DOHH2 (cell line): ENCODE data around the gene MALAT1.

Experiments
- H3F3A ChIP-seq: fragments of 200-600 bp; sonication (generic), shearing (Covaris generic); 2 replicates; pipeline ENCODE4 v1.6.0; 2016; ENCODE audit warnings: antibody characterized with exemption, mild to moderate bottlenecking; ENCODE audit not compliant: control insufficient read depth, insufficient read depth
- H3K27ac ChIP-seq: fragments of 200-600 bp; sonication (generic); 2 replicates; pipeline ENCODE4 v1.5.1; 2014; ENCODE audit warnings: low read depth, mild to moderate bottlenecking, low read length, moderate library complexity
- H3K27me3 ChIP-seq: fragments of 200-600 bp; sonication (generic); 2 replicates; pipeline ENCODE4 v1.6.1; 2014; ENCODE audit warnings: mild to moderate bottlenecking, low read length, mixed read lengths; ENCODE audit not compliant: control insufficient read depth
- H3K36me3 ChIP-seq: fragments of 200-600 bp; sonication (generic); 2 replicates; pipeline ENCODE4 v1.6.1; 2014; ENCODE audit warnings: mild to moderate bottlenecking, low read length, moderate library complexity, mixed read lengths; ENCODE audit not compliant: control insufficient read depth
- H3K4me1 ChIP-seq: fragments of 200-600 bp; sonication (generic); 2 replicates; pipeline ENCODE4 v1.6.1; 2014; ENCODE audit warnings: mild to moderate bottlenecking, low read length, mixed read lengths; ENCODE audit not compliant: control insufficient read depth
- H3K4me2 ChIP-seq: fragments of 200-600 bp; sonication (generic); 2 replicates; pipeline ENCODE4 v1.6.0; 2014; ENCODE audit warnings: mild to moderate bottlenecking, low read length, moderate library complexity
- H3K4me3 ChIP-seq: fragments of 200-600 bp; sonication (generic); 2 replicates; pipeline ENCODE4 v1.5.1; 2014; ENCODE audit warnings: mild to moderate bottlenecking, low read length, mixed read lengths
- H3K79me2 ChIP-seq: fragments of 200-600 bp; sonication (generic); 2 replicates; pipeline ENCODE4 v1.6.1; 2014; ENCODE audit warnings: mild to moderate bottlenecking, low read length, mixed read lengths; ENCODE audit not compliant: control insufficient read depth
- H3K9me2 ChIP-seq: fragments of 200-600 bp; sonication (generic); replicated peaks from 2 replicates; pipeline ENCODE4 v1.6.1; 2014; ENCODE audit warnings: mild to moderate bottlenecking, low read length, mixed read lengths; ENCODE audit not compliant: control insufficient read depth
- H3K9me3 ChIP-seq: fragments of 200-600 bp; sonication (generic); 2 replicates; pipeline ENCODE4 v1.6.1; 2014; ENCODE audit warnings: antibody characterized with exemption, low read length, mixed read lengths; ENCODE audit not compliant: control insufficient read depth, insufficient read depth
- H4K20me1 ChIP-seq: fragments of 200-600 bp; sonication (generic); 2 replicates; pipeline ENCODE4 v1.6.0; 2014; ENCODE audit warnings: low read depth, mild to moderate bottlenecking, antibody characterized with exemption, low read length, moderate library complexity; ENCODE audit not compliant: control insufficient read depth, insufficient read depth
- EZH2phosphoT487 ChIP-seq: fragments of 200-600 bp; sonication (generic); IDR thresholded peaks from 2 replicates; pipeline ENCODE4 v1.6.1; 2017; ENCODE audit warnings: borderline replicate concordance, mild to moderate bottlenecking, antibody characterized with exemption, low read length, moderate library complexity, mixed read lengths
- TF ChIP-seq, protein P1 (sequence below): fragments of 200-600 bp; sonication (generic); IDR thresholded peaks from one replicate; pipeline ENCODE4 v1.5.1; 2014; ENCODE audit warnings: antibody characterized with exemption, mild to moderate bottlenecking, low read depth, low read length; ENCODE audit not compliant: poor library complexity, severe bottlenecking

The MALAT1 gene

DNA sequence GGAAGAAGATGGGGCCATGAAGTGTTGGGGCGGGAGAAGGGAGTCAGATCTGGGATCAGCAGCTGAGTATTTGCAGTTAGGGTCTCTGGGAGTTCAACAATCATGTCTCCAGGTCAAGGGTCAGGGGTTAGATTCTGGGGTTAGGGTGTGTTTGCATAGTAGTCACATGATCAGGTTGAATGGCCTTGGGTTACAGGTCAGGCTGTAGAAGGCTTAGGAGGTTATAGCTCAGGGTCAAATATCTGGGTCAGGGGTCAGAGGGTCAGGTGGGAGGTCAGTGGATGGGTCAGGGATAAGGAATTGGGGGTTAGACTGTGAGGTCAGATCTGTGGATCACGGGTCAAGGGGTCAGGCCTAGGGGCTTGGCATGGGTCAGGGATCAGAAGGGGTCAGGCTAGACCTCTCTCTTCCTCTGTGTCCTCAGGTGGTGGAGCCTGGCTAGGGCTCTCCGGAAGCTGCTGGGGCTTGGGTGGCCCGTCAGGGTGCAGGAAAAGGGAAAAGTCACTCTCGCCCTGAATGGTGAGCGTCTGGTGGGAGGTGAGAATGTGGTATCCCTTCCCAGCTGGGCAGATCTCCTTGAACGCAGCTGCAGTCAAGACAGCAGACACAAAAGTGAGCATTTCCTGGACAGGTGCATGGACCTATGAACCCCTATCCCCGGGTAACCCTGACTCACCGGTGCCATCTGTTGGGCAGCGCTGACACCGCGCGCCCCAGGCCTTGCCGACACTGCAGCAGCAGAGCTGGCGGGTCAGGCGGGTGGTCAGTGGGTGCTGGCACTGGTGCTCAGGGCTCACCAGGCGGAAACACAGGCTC, 52.9 kb downstream of the MALAT1 start:
- H3K27me3 ChIP-seq: no peaks in the 10 kb centered on the region

DNA sequence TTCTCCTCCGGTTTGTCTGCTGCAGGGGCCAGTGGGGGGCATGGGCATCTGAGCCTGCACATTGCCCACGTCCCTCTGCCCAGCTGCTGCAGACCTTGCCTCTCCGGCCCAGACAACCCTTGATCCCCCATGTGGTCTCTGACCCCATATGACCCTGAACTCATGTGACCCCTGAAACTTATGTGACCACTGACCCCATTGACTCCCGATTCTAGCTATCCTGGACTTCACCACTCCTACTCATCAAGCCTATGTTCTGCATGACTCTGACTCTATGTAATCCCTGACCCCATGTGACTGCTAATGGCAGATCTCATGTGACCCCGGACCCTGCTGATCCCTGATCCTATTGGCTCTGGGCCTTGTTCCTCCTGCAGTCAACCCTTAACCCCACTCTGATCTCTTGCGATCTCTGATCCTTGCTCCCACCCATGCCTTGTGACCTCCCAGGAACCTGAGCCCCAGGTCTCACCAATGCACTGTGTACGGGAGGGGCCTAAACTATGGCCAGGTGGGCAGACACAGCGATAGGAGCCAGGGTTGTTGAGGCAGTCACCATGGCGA, 53.6 kb downstream of the MALAT1 start:
- Histone ChIP-seq H3K27me3 (no peaks in the 10 kb centered on the region), H3K27ac (no peak overlapping the region), H3K4me1 (peaks cover 53% of the 10 kb centered on the region), H3K36me3 (no peaks in the 10 kb centered on the region), H3K9me3 (no peaks in the 10 kb centered on the region), H4K20me1 (no peaks in the 10 kb centered on the region), H3K79me2 (no peaks in the 10 kb centered on the region), H3K4me3 (no peak overlapping the region), H3F3A (peaks cover 8% of the 10 kb centered on the region), H3K9me2 (no peaks in the 10 kb centered on the region), H3K4me2 (peak overlapping the region; percentile 54; the same call in 1 of the 2 replicates)
- TF ChIP-seq, protein P1, sequence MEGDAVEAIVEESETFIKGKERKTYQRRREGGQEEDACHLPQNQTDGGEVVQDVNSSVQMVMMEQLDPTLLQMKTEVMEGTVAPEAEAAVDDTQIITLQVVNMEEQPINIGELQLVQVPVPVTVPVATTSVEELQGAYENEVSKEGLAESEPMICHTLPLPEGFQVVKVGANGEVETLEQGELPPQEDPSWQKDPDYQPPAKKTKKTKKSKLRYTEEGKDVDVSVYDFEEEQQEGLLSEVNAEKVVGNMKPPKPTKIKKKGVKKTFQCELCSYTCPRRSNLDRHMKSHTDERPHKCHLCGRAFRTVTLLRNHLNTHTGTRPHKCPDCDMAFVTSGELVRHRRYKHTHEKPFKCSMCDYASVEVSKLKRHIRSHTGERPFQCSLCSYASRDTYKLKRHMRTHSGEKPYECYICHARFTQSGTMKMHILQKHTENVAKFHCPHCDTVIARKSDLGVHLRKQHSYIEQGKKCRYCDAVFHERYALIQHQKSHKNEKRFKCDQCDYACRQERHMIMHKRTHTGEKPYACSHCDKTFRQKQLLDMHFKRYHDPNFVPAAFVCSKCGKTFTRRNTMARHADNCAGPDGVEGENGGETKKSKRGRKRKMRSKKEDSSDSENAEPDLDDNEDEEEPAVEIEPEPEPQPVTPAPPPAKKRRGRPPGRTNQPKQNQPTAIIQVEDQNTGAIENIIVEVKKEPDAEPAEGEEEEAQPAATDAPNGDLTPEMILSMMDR: peak; percentile 55
- TF ChIP-seq EZH2phosphoT487: no peak

More for the DNA sequence above, 52.9 kb downstream of the MALAT1 start:
- Histone ChIP-seq H4K20me1 (no peaks in the 10 kb centered on the region), H3F3A (peaks cover 13% of the 10 kb centered on the region), H3K27ac (peak overlapping the region; percentile 44; the same call in 1 of the 2 replicates), H3K4me3 (peak overlapping the region; percentile 31), H3K9me2 (no peaks in the 10 kb centered on the region), H3K36me3 (no peaks in the 10 kb centered on the region), H3K79me2 (no peaks in the 10 kb centered on the region), H3K4me1 (peaks cover 60% of the 10 kb centered on the region), H3K9me3 (no peaks in the 10 kb centered on the region), H3K4me2 (peak overlapping the region; percentile 54)
- TF ChIP-seq, protein P1: peak; percentile 95
- TF ChIP-seq EZH2phosphoT487: no peak

DNA sequence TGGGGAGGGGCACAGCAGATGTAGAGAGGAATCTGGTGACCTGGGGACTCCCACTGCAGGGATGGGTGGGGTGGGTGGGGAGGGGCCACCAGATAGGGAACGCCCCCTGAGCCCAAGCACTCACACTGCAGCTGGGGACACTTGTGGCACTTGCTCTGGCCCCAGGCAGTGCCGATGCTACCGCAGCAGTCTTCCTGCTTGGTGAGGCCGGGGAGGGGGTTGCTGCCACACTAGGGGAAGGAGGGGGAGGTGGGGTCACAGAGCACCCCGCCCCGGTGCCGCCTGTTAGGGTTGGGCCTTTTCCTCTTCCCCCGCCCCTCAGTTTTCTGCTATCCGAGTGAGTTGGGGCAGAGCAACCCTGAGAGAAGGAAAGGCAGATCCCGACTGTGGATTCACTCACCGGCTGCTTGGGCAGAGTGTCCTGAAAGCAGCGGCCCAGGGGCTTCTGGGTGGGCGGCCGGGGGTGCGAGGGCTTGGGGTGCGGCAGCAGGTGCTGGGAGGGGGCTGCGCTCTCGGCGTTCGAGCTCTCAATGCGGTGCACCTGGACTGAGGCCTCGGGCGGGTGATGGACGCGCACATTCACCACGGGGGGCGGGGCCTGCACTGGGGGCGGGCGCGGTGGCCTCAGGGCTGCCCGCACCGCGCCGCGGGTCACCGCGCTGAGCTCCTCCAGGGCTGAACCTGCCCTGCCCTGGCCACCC, 54.6 kb downstream of the MALAT1 start:
- Histone ChIP-seq H3K36me3 (no peaks in the 10 kb centered on the region), H4K20me1 (no peaks in the 10 kb centered on the region), H3F3A (peaks cover 8% of the 10 kb centered on the region), H3K4me3 (peak overlapping the region; percentile 54), H3K27me3 (no peaks in the 10 kb centered on the region), H3K79me2 (no peaks in the 10 kb centered on the region), H3K4me1 (peaks cover 49% of the 10 kb centered on the region), H3K9me2 (no peaks in the 10 kb centered on the region), H3K27ac (no peak overlapping the region), H3K9me3 (no peaks in the 10 kb centered on the region), H3K4me2 (peak overlapping the region; percentile 68)
- TF ChIP-seq EZH2phosphoT487: no peak
- TF ChIP-seq, protein P1: no peak
